Hepatocyte (in vitro differentiated cells): ENCODE measurements around the gene TDRD1.

Experiments
- EZH2 ChIP-seq: fragments of 200-600 bp; sonication (generic); IDR thresholded peaks from 2 replicates; pipeline ENCODE4 v1.6.1; 2016; ENCODE audit warnings: antibody characterized with exemption, mild to moderate bottlenecking, borderline replicate concordance
- EZH2phosphoT487 ChIP-seq: fragments of 200-600 bp; sonication (generic); IDR thresholded peaks from one replicate; pipeline ENCODE4 v1.6.1; 2018; ENCODE audit warnings: antibody characterized with exemption, mild to moderate bottlenecking, low read depth, moderate library complexity; ENCODE audit not compliant: unreplicated experiment, severe bottlenecking
- TF ChIP-seq, protein P1 (sequence below): fragments of 200-600 bp; sonication (generic); IDR thresholded peaks from 2 replicates; pipeline ENCODE4 v1.5.1; 2016; ENCODE audit warnings: antibody characterized with exemption, mild to moderate bottlenecking; ENCODE audit not compliant: poor library complexity

DNA sequence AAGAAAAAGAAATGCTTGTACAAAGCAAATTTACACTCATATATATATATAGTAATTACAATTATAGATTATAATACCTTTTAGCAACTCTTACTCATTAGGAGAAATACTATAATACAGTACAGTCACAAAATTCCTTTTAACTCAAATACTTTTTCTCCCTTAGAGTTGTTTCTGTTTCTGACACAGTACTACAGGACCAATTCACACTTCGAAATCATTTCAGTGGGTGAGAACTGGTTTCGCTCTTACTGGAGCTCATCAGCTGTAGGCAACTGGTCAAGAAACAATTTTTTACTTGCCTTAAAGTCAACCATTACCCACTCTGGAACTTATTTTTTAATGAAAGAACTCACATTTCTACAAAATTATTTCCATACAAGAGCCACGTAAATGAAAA, 11.2 kb upstream of the TDRD1 start:
- TF ChIP-seq, protein P1, sequence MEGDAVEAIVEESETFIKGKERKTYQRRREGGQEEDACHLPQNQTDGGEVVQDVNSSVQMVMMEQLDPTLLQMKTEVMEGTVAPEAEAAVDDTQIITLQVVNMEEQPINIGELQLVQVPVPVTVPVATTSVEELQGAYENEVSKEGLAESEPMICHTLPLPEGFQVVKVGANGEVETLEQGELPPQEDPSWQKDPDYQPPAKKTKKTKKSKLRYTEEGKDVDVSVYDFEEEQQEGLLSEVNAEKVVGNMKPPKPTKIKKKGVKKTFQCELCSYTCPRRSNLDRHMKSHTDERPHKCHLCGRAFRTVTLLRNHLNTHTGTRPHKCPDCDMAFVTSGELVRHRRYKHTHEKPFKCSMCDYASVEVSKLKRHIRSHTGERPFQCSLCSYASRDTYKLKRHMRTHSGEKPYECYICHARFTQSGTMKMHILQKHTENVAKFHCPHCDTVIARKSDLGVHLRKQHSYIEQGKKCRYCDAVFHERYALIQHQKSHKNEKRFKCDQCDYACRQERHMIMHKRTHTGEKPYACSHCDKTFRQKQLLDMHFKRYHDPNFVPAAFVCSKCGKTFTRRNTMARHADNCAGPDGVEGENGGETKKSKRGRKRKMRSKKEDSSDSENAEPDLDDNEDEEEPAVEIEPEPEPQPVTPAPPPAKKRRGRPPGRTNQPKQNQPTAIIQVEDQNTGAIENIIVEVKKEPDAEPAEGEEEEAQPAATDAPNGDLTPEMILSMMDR: no peak
- TF ChIP-seq EZH2phosphoT487 (no peak), EZH2 (no peak)
